SH-SY5Y (cell line): ENCODE data around the gene PER2.

Experiments
- GATA2 ChIP-seq: IDR thresholded peaks from 2 replicates; pipeline ENCODE4 v1.6.1; 2011; ENCODE audit warnings: mild to moderate bottlenecking, low read depth, low read length
- GATA3 ChIP-seq: IDR thresholded peaks from 2 replicates; pipeline ENCODE4 v1.6.1; 2011; ENCODE audit warnings: low read depth, mild to moderate bottlenecking, low read length, moderate library complexity

DNA sequence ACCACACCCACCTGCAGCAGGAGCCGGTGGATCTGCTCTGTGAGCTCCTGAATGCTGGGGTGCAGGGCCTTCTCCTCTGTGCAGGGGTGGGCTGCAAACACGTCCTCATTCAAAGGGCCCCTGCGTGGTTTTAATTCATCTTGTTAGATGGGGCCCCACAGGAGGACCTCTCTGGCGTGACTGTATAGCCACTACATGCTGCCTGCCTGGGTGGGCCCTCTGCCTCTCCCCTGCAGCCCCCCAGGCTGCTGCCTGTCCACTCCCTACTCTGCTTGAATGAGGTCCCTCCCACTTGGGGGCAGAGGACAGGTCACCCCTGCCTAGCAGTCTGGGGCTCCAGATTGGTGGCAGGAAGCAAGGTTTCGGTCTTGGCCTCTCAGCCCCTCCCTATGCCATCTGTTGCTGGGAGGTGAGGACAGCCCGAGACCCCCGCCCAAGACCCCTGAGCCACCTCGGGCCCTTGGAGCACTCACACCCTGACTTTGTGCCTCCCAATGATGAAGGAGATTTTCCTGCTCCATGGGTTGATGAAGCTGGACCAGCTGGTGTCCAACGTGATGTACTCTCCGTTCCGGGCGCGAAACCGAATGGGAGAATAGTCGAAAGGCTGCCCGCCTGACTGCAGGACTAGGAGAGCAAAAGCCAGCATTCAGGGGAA is 26.6 kb downstream of the PER2 start:
- TF ChIP-seq GATA3 (no peak), GATA2 (no peak)
